ENCODE results near the gene SLC17A2.
"Not testable (repeated sequence)": the region's sequence is repeated elsewhere in the genome, so short reads cannot be mapped to it uniquely, and the experiment has no call there.

Gene SLC17A2

GRCh38 chr6:25952535-25952934 lies 22.0 kb upstream of the SLC17A2 start:
- DNase-seq (ENCODE audit: low read depth, low spot score) = no peak

- DNase-seq (ENCODE audit: low read depth, low spot score) = no peak
Measured at GRCh38 chr6:25951296-25952032, 21.0 kb upstream of the SLC17A2 start.

GRCh38 chr6:25950297-25950696 lies 19.8 kb upstream of the SLC17A2 start:
- no peak for DNase-seq (ENCODE audit: low read depth, low spot score)

DNA sequence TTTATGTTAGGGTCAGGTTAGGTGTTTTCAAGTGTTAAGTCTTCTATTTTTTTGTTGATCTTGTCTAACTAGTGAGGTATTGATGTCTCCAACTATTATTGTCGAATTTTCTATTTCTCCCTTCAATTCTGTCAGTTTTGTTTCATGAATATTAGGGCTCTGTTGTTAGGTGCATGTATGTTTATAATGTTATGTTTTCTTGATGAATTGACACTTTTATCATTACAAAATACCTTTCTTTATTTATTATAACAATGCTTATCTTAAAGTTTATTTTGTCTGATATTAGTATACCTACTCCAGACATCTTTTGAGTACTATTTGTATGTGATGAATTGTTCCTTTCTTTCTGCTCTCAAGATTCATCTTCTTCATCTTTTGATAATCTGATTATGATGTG lies 19.2 kb upstream of the SLC17A2 start:
- DNase-seq (ENCODE audit: low read depth, low spot score) = no peak

DNA sequence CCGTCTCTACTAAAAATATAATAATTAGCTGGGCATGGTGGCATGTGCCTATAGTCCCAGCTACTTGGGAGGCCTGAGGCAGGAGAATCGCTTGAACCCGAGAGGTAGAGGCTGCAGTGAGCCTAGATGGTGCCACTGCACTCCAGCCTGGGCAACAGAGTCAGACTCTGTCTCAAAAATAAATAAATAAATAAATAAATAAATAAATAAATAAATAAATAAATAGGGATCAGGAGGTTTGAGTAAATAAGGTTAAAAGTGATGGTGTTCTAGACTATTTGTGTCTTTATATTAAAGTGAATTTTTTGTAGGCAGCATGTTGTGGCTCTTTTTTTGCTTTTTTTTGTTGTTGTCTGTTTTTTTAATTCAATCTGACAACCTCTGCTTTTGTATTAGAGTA lies 17.0 kb upstream of the SLC17A2 start:
- DNase-seq (ENCODE audit: low read depth, low spot score) = not testable (repeated sequence)

- no peak for DNase-seq (ENCODE audit: low read depth, low spot score)
Measured at GRCh38 chr6:25946631-25947030, 16.1 kb upstream of the SLC17A2 start.

DNA sequence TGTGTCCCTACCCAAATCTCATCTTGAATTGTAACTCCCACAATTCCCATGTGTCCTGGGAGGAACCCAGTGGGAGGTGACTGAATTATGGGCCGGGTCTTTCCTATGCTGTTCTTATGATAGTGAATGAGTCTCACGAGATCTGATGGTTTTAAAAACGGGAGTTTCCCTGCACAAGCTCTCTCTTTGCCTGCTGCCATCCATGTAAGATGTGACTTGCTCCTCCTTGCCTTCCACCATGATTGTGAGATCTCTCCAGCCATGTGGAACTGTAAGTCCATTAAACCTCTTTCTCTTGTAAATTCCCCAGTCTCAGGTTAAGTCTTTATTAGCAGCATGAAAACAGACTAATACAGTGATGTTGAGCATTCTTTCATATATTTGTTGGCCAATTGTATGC lies 15.2 kb upstream of the SLC17A2 start:
- not testable (repeated sequence) for DNase-seq (ENCODE audit: low read depth, low spot score)

GRCh38 chr6:25944688-25945574 lies 14.4 kb upstream of the SLC17A2 start:
- DNase-seq (ENCODE audit: low read depth, low spot score) = no peak

DNA sequence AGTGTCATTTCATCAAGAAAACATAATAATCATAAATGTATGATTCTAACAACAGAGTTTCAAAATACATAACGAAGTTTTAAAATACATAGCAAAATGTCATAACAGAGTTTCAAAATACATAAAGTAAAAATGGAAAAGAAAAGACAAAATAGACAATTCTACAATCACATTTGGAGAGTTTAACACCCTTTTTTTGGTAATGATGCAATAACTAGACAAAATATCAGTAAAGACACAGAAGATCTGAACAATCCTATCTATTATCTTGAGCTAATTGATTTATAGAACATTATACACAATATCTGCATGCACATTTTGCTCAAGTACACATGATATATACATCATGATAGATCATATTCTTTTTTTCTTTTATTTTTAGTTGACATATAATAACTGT lies 13.4 kb upstream of the SLC17A2 start:
- no peak for DNase-seq (ENCODE audit: low read depth, low spot score)

DNA sequence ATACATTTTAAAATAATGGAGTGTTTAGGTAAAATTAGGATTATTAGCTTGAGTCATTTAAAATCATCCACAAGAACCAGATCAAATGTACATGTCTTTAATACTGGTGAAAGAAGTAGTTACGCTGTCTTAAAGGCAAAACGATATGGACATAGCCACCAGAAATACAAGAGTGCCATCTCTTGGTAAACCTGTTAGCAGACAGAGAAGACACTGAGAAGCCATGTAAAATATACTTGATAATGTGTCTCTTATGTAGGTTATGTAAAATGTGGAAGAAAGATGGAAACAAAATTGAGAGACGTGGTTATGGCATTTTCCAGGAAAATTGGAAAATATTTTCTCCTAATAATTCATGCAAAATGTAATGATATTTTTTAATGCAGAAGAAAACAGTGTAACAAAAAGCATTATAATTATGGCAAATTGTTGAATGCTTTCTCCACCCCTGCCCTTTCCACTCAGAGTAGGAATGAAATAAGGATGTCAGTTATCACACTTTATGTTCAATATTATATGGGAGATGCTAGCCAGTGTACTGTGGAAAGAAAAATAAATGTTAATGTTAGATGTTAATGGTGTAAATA lies 12.2 kb upstream of the SLC17A2 start:
- DNase-seq (ENCODE audit: low read depth, low spot score) = no peak

DNA sequence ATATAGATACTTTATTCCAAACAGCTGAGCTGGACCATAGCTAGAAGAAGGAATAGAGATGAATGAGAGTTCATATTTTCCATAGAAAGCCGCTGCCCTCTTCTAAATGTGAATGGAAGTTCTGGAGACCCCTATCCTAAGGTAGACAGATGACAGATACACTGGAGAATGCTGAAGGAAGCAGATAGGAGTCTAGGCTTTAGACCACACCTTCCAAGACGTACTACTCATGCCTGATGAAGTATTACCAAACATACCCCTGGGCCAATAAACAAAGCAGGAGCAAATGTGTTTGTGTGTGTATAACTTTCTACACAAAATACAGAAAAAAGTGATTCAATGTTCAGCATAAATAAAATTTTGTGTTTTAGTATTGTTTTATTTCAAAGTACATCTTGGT lies 9.1 kb upstream of the SLC17A2 start:
- no peak for DNase-seq (ENCODE audit: low read depth, low spot score)

GRCh38 chr6:25935953-25936352 lies 5.5 kb upstream of the SLC17A2 start:
- DNase-seq (ENCODE audit: low read depth, low spot score) = no peak

- DNase-seq (ENCODE audit: low read depth, low spot score) = no peak
Measured at GRCh38 chr6:25934735-25935313, 4.3 kb upstream of the SLC17A2 start.

DNA sequence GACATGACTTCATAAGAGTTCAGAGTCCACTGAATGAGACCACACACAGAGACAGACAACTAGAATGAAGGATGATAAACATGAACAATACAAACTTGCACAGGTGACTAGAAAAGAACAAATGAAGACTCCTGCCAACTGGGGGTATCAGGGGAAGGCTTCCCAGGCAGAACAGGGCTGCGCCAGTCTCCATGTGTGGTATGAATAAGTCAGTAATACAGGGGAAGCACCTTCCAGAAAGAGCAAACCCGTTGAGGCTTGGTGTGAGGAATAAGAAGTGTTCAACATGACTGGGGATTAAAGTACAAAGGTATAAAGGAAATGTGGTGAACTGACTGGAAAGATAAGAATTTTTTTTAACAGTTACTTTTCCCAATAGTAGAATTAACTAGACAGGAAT lies 3.7 kb upstream of the SLC17A2 start:
- DNase-seq (ENCODE audit: low read depth, low spot score) = no peak

- no peak for DNase-seq (ENCODE audit: low read depth, low spot score)
Measured at GRCh38 chr6:25931411-25931709, 869 bp upstream of the SLC17A2 start.

GRCh38 chr6:25929785-25930184 lies 706 bp downstream of the SLC17A2 start:
- DNase-seq (ENCODE audit: low read depth, low spot score) = not testable (repeated sequence)

- DNase-seq (ENCODE audit: low read depth, low spot score) = no peak
Measured at GRCh38 chr6:25928562-25929324, 1.7 kb downstream of the SLC17A2 start.

DNA sequence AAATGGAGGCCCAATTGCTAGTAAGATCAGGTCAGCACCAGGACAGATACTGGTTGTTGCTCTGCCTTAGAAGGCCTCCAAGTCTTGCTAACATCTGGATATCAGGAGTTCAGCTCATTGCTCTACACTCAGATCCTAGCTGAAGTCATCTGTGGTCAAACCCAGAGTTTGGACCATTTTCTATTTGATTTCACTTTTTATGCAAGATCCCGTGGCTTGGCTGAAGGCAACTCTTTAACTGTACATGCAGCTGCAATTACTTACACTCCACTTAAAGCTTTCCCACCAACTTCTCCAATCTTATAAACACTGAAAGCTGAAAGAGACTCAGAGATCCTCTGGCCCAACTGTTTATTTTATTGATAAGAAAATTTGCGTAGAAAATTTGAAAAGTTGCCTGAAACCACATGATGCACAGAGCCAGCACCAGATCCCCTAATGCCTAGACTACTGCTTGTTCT lies 2.7 kb downstream of the SLC17A2 start:
- no peak for DNase-seq (ENCODE audit: low read depth, low spot score)

- no peak for DNase-seq (ENCODE audit: low read depth, low spot score)
Measured at GRCh38 chr6:25927178-25927577, 3.3 kb downstream of the SLC17A2 start.

- no peak for DNase-seq (ENCODE audit: low read depth, low spot score)
Measured at GRCh38 chr6:25925876-25926275, 4.6 kb downstream of the SLC17A2 start.

DNA sequence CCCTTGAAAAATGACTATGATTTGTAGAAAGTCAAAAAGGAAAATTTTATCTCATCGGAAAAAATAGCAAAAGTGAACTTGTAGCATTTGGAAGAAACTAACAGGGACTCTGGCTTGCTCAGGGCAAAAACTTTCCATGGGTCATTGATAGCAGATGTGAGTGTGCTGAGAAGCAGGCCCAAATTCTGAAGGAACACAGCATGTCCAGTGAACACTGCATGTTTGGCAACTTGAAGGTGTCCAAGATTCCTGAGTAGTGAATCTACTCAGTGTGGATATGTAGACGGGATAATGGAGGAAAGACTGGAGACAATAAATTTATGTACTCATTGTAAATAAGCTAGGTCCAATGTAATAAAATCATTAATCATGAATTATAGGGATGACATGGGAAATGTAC lies 8.2 kb downstream of the SLC17A2 start:
- DNase-seq (ENCODE audit: low read depth, low spot score) = no peak

Measured in smooth muscle cell of the brain vasculature (primary cell).